RPMI8226 (cell line): ENCODE data around the gene HDGF.
A peak's percentile ranks its signal among the peaks of the same experiment; 100 is the strongest.

ENCODE experiments used
- DNase-seq: peaks from one replicate; pipeline ENCODE4 v3.0.0-alpha.2; 2015

The HDGF gene

DNA sequence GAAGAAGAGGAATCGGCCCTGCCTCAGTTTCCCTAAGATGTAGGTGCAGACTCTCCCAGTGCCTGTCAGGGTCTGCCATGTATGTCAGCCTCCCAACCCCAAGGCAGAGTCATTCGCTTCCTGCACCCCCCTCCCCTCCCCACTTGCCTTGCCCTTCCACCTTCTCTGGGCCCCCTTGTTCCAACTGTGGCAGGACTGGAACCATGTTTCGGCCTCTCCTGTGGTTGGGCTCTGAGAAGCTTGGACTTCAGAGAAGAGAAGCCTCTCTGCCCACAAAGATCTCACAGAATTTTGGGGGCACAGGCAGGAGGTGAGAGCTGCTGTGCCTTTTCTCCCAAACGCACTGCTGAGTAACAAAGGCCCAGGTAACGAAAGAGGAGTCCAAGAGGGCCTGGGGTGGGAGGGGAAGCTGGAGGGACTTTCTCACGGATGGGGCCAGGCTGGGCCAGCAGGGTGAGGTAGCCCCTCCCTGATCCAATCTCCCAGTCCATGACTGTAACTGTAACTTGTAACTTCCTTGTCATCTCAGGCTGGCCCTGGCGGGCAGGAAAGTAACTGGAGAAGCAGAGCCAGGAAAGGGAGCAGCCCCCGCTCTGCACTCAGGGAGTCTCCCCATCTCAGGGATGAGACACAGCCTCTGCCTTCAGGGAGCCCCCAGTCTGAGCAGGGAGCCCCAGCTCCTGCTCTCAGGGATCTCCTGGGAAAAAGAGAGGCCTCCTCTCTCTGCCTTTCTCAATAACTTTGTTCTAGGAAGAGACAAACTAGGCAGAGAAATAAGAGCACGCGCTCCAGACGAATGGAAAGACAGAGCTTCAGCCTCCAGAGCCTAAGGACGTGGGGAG is 57.4 kb downstream of the HDGF start:
- DNase-seq, result no peak

GRCh38 chr1:156692925-156693847 is 58.3 kb downstream of the HDGF start:
- peak; percentile 92 for DNase-seq

DNA sequence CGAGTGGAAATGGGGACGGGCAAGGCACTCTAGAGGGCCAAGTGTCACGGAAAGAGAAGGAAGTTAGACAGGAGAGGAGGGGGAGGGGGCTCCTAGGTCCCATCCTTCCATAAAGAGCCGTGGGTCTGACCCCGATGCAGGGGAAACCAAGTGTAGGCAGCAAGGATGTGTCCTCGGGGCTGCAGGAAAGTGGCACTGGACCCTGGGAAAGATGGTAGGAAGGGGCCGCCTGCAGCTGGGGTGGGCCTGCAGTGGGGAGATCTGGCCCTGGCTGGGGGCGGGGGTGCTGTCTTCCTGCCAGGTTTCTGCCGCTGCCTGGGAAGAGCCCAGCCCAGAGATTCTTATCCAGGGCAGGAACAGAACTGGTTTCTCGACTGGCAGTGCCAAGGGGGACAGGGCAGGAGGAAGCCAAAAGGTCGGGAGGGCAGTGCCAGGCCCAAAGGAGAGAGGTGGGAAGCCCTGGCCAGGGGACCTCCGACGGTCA is 59.0 kb downstream of the HDGF start:
- no peak for DNase-seq
